Measurements from ENCODE around the gene CAST.

The CAST gene

GRCh38 chr5:96648023-96648422, 14.2 kb upstream of the CAST start:
- no peak for DNase-seq

- no peak for DNase-seq
Measured at GRCh38 chr5:96648593-96648992, 13.6 kb upstream of the CAST start.

GRCh38 chr5:96649251-96649662, 12.9 kb upstream of the CAST start:
- no peak for DNase-seq

GRCh38 chr5:96649681-96650540, 12.3 kb upstream of the CAST start:
- DNase-seq, result no peak

GRCh38 chr5:96651047-96651446, 11.1 kb upstream of the CAST start:
- DNase-seq, result no peak

GRCh38 chr5:96651948-96652753, 10.0 kb upstream of the CAST start:
- peak; percentile 42 for DNase-seq

GRCh38 chr5:96652769-96653454, 9.3 kb upstream of the CAST start:
- no peak for DNase-seq

- no peak for DNase-seq
Measured at GRCh38 chr5:96654209-96654608, 8.0 kb upstream of the CAST start.

- DNase-seq, result no peak
Measured at GRCh38 chr5:96655085-96655484, 7.1 kb upstream of the CAST start.

- DNase-seq, result no peak
Measured at GRCh38 chr5:96655506-96655905, 6.7 kb upstream of the CAST start.

GRCh38 chr5:96657068-96657467, 5.1 kb upstream of the CAST start:
- peak; percentile 90 for DNase-seq

- no peak for DNase-seq
Measured at GRCh38 chr5:96658272-96658671, 3.9 kb upstream of the CAST start.

- no peak for DNase-seq
Measured at GRCh38 chr5:96659170-96659569, 3.0 kb upstream of the CAST start.

GRCh38 chr5:96660971-96661854, 963 bp upstream of the CAST start:
- DNase-seq, result peak; percentile 37

- DNase-seq, result peak; percentile 69
Measured at GRCh38 chr5:96662725-96663518, 746 bp downstream of the CAST start.

GRCh38 chr5:96663608-96664007, 1.4 kb downstream of the CAST start:
- no peak for DNase-seq

GRCh38 chr5:96664669-96665068, 2.5 kb downstream of the CAST start:
- peak; percentile 45 for DNase-seq

GRCh38 chr5:96668725-96669124, 6.5 kb downstream of the CAST start:
- DNase-seq, result no peak

- DNase-seq, result no peak
Measured at GRCh38 chr5:96669909-96670308, 7.7 kb downstream of the CAST start.

GRCh38 chr5:96671441-96671840, 9.3 kb downstream of the CAST start:
- DNase-seq, result no peak

- DNase-seq, result no peak
Measured at GRCh38 chr5:96673127-96673526, 11.0 kb downstream of the CAST start.

GRCh38 chr5:96675882-96676281, 13.7 kb downstream of the CAST start:
- no peak for DNase-seq
